GM19468 (cell line): ENCODE results near the gene CCND3.

Experiments
- ATAC-seq: cut with Tn5 transposase; IDR thresholded peaks from one replicate; pipeline ENCODE4 v1.9.1; 2021; ENCODE audit warnings: mild to moderate bottlenecking, moderate library complexity, moderate number of reproducible peaks; ENCODE audit not compliant: unreplicated experiment; ENCODE audit errors: extremely low read depth

Gene CCND3

GRCh38 chr6:41941280-41942066 lies at the start of gene CCND3:
TSS of gene CCND3 (minus strand) at chr6:41941808. CDS start at chr6:41941649, 159 bp downstream.
- peak; percentile 95 for ATAC-seq

- ATAC-seq, result no peak
Measured at GRCh38 chr6:41986339-41986738, 44.7 kb upstream of the CCND3 start.

- ATAC-seq, result no peak
Measured at GRCh38 chr6:41984623-41985022, 43.0 kb upstream of the CCND3 start.

GRCh38 chr6:41976794-41977484 lies 35.3 kb upstream of the CCND3 start:
- no peak for ATAC-seq

- no peak for ATAC-seq
Measured at GRCh38 chr6:41975276-41975675, 33.7 kb upstream of the CCND3 start.

GRCh38 chr6:41974281-41974825 lies 32.7 kb upstream of the CCND3 start:
- no peak for ATAC-seq

GRCh38 chr6:41972826-41973225 lies 31.2 kb upstream of the CCND3 start:
- no peak for ATAC-seq

- ATAC-seq, result no peak
Measured at GRCh38 chr6:41970436-41970846, 28.8 kb upstream of the CCND3 start.

- ATAC-seq, result no peak
Measured at GRCh38 chr6:41967312-41968287, 26.0 kb upstream of the CCND3 start.

- no peak for ATAC-seq
Measured at GRCh38 chr6:41966961-41967311, 25.3 kb upstream of the CCND3 start.

GRCh38 chr6:41966214-41966920 lies 24.8 kb upstream of the CCND3 start:
- ATAC-seq, result no peak

GRCh38 chr6:41965429-41966213 lies 24.0 kb upstream of the CCND3 start:
- no peak for ATAC-seq

- no peak for ATAC-seq
Measured at GRCh38 chr6:41964201-41964887, 22.7 kb upstream of the CCND3 start.

- no peak for ATAC-seq
Measured at GRCh38 chr6:41963371-41963770, 21.8 kb upstream of the CCND3 start.

- no peak for ATAC-seq
Measured at GRCh38 chr6:41960028-41960427, 18.4 kb upstream of the CCND3 start.

GRCh38 chr6:41958022-41958856 lies 16.6 kb upstream of the CCND3 start:
- no peak for ATAC-seq

- ATAC-seq, result no peak
Measured at GRCh38 chr6:41957117-41957516, 15.5 kb upstream of the CCND3 start.
